ENCODE measurements around the gene DHRS7C. TPM values are rescaled to one million over a fixed set of nuclear protein-coding genes. Genes with fewer than 3 reads are reported as not detected.
A peak's percentile ranks its signal among the peaks of the same experiment; 100 is the strongest.

DHRS7C gene
- total RNA-seq, 1 experiment from 2014 or later: not detected

GRCh38 chr17:9769036-9769695 is 22.2 kb downstream of the DHRS7C start (continued):
- TF ChIP-seq NR2C2 (CRISPR knock-in tag; IDR thresholded peaks at IDR 0.05) (no peak), AFF4 (CRISPR knock-in tag; IDR thresholded peaks at IDR 0.05; ENCODE audit: borderline replicate concordance) (no peak), USF1 (CRISPR knock-in tag; IDR thresholded peaks at IDR 0.05) (no peak), NFATC4 (CRISPR knock-in tag; IDR thresholded peaks at IDR 0.05) (no peak), JAZF1 (CRISPR knock-in tag; IDR thresholded peaks at IDR 0.05) (no peak)

- H3K4me3 Mint-ChIP-seq: no peak overlapping the region
- no peaks in the 10 kb centered on the region for H3K4me1 Mint-ChIP-seq
- DNase-seq (ENCODE audit: low spot score) (no peak), ATAC-seq (no peak)
- ChIA-PET CTCF (interaction anchor here (0.6 to 1.9 kb wide), 47 partner anchors 8 to 718 kb away, joined by 3 to 31 read pairs (median 4); partner anchors contain the start of genes CFAP52, DHRS7C and STX8), POLR2A (no interaction called here)
- TF ChIP-seq FOXP4 (CRISPR knock-in tag; IDR thresholded peaks at IDR 0.05) (no peak), CTCF (IDR thresholded peaks at IDR 0.05) (peak; percentile 67)
- H3K27ac Mint-ChIP-seq: no peak overlapping the region
- no peaks in the 10 kb centered on the region for H3K9me3 Mint-ChIP-seq
- no peaks in the 10 kb centered on the region for H3K36me3 Mint-ChIP-seq
- peaks cover 4% of the 10 kb centered on the region; the same call in 1 of the 2 replicates for H3K27me3 Mint-ChIP-seq (ENCODE audit: low read depth)
Observed at GRCh38 chr17:9768381-9768934, 22.9 kb downstream of the DHRS7C start.

GRCh38 chr17:9767432-9767991 is 23.9 kb downstream of the DHRS7C start:
- no peak overlapping the region for H3K27ac Mint-ChIP-seq
- H3K4me3 Mint-ChIP-seq: no peak overlapping the region
- peaks cover 4% of the 10 kb centered on the region; the same call in 1 of the 2 replicates for H3K27me3 Mint-ChIP-seq (ENCODE audit: low read depth)
- no peaks in the 10 kb centered on the region for H3K9me3 Mint-ChIP-seq
- DNase-seq (ENCODE audit: low spot score): no peak
- ChIA-PET CTCF (interaction anchor here (0.9 to 1.6 kb wide), 3 partner anchors 32 to 176 kb away, joined by 3 to 4 read pairs (median 4); no protein-coding TSS in a partner anchor), POLR2A (no interaction called here)
- no peak for TF ChIP-seq TEAD1 (CRISPR knock-in tag; IDR thresholded peaks at IDR 0.05)
- no peak for TF ChIP-seq ZSCAN18 (CRISPR knock-in tag; IDR thresholded peaks at IDR 0.05)
- ATAC-seq: no peak
- H3K36me3 Mint-ChIP-seq: no peaks in the 10 kb centered on the region
- H3K4me1 Mint-ChIP-seq: no peaks in the 10 kb centered on the region

Data from WTC11 (cell line).